Activated CD4-positive, alpha-beta memory T cell treated with anti-CD3 and anti-CD28 coated beads, Interleukin-2, amount 10 ng/mL, durations not matched to agents 7 days and 5 days (primary cell): Measurements from ENCODE around the gene ALPL. TPM values are rescaled to one million over a fixed set of nuclear protein-coding genes. Genes with fewer than 3 reads are reported as not detected.

Experiments used
- CTCF ChIA-PET: fragments of 350-600 bp; sonication (Branson Sonifier 250); formaldehyde crosslinking; loops from one replicate; lab custom pipeline; 2021; ENCODE audit warnings: antibody characterized with exemption, inconsistent platforms; lab: Charles Lee
- POLR2A ChIA-PET: fragments of 350-600 bp; sonication (Branson Sonifier 250); formaldehyde crosslinking; loops from one replicate; lab custom pipeline; 2021; ENCODE audit warnings: antibody characterized with exemption; lab: Charles Lee
- DNase-seq: peaks from one replicate; pipeline ENCODE4 v3.0.0-alpha.2; 2020
- H3K27ac Mint-ChIP-seq: one replicate; pipeline ENCODE4 v1.8.0; 2021; ENCODE audit warnings: mild to moderate bottlenecking, mixed read lengths
- H3K27me3 Mint-ChIP-seq: one replicate; pipeline ENCODE4 v1.8.0; 2021; ENCODE audit warnings: mixed read lengths
- H3K36me3 Mint-ChIP-seq: one replicate; pipeline ENCODE4 v1.8.0; 2021; ENCODE audit warnings: low read depth, mixed read lengths
- H3K4me1 Mint-ChIP-seq: one replicate; pipeline ENCODE4 v1.8.0; 2021; ENCODE audit warnings: mixed read lengths
- H3K4me3 Mint-ChIP-seq: one replicate; pipeline ENCODE4 v1.8.0; 2021; ENCODE audit warnings: mild to moderate bottlenecking, mixed read lengths
- H3K9me3 Mint-ChIP-seq: one replicate; pipeline ENCODE4 v1.8.0; 2021; ENCODE audit warnings: mixed read lengths
- total RNA-seq, 2 experiments: library from RNA; stranded (reverse); gene quantifications; one replicate each; pipeline ENCODE4 v1.2.3, GENCODE V29; 2021

Gene ALPL
- total RNA-seq, 2 experiments from 2014 or later = not detected

GRCh38 chr1:21524686-21525339, 15.6 kb downstream of the ALPL start:
- Mint-ChIP-seq H3K27me3 (peaks cover 2% of the 10 kb centered on the region), H3K4me1 (no peaks in the 10 kb centered on the region), H3K27ac (no peak overlapping the region), H3K36me3 (no peaks in the 10 kb centered on the region), H3K9me3 (no peaks in the 10 kb centered on the region), H3K4me3 (no peak overlapping the region)
- no peak for DNase-seq
- CTCF ChIA-PET = no interaction called here
- POLR2A ChIA-PET = no interaction called here

DNA sequence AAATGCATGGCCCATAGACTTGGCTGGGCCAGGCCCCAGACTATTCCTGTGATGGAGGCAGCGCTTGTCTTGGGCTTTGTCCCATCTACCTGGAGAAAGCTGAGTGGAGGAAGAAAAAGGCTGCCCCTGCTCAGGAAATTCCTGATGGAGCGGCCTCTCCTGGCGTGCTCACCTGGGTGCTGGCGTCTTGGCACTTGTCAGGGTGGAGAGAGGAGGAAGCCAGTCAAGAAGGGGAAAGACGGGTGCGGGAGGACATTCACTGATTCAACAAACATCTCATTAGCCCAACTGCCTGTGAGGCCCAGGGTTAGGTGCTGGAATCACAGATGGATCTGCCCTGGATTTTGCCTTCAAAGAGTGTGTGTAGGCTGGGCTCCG, 16.1 kb downstream of the ALPL start:
- Mint-ChIP-seq H3K27me3 (peaks cover 6% of the 10 kb centered on the region), H3K36me3 (no peaks in the 10 kb centered on the region), H3K27ac (no peak overlapping the region), H3K4me3 (no peak overlapping the region), H3K9me3 (no peaks in the 10 kb centered on the region), H3K4me1 (no peaks in the 10 kb centered on the region)
- POLR2A ChIA-PET = no interaction called here
- CTCF ChIA-PET = no interaction called here
- DNase-seq = no peak

DNA sequence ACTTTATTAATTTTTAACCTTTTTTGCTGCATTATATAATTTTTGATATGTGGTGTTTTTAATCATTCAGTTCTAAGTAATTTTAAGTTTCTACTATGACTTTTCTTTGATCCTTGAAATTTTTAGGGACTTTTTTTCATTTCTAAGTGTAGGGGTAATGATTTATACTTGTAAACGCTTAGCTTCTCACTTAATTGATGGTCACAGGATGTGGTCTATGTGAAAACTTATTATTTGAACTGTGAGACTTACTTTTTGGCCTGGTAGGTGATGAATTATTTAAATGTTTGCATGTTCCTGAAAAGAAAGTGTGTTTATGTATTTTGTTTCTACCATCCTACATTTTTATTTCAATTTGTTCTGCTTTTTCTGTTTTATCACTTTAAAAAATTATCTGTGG, 17.2 kb downstream of the ALPL start:
- ChIA-PET CTCF (no interaction called here), POLR2A (no interaction called here)
- Mint-ChIP-seq H3K4me3 (no peak overlapping the region), H3K9me3 (no peaks in the 10 kb centered on the region), H3K27ac (no peak overlapping the region), H3K36me3 (no peaks in the 10 kb centered on the region), H3K4me1 (no peaks in the 10 kb centered on the region), H3K27me3 (peaks cover 9% of the 10 kb centered on the region)
- no peak for DNase-seq

- POLR2A ChIA-PET = interaction anchor here (0.7 kb wide), 1 partner anchor 1349 kb away, joined by 4 read pairs; no protein-coding TSS in a partner anchor
- no peak overlapping the region for H3K27ac Mint-ChIP-seq
- CTCF ChIA-PET = no interaction called here
- H3K9me3 Mint-ChIP-seq = no peaks in the 10 kb centered on the region
- no peaks in the 10 kb centered on the region for H3K36me3 Mint-ChIP-seq
- no peak for DNase-seq
- peaks cover 17% of the 10 kb centered on the region for H3K27me3 Mint-ChIP-seq
- H3K4me1 Mint-ChIP-seq = no peaks in the 10 kb centered on the region
- H3K4me3 Mint-ChIP-seq = no peak overlapping the region
Measured at GRCh38 chr1:21530368-21531016, 21.3 kb downstream of the ALPL start.

GRCh38 chr1:21531241-21531640, 22.0 kb downstream of the ALPL start:
- peaks cover 19% of the 10 kb centered on the region for H3K27me3 Mint-ChIP-seq
- no peaks in the 10 kb centered on the region for H3K4me1 Mint-ChIP-seq
- H3K4me3 Mint-ChIP-seq = no peak overlapping the region
- H3K9me3 Mint-ChIP-seq = no peaks in the 10 kb centered on the region
- CTCF ChIA-PET = no interaction called here
- H3K36me3 Mint-ChIP-seq = no peaks in the 10 kb centered on the region
- no peak overlapping the region for H3K27ac Mint-ChIP-seq
- no peak for DNase-seq
- POLR2A ChIA-PET = interaction anchor here (0.7 kb wide), 1 partner anchor 1349 kb away, joined by 4 read pairs; no protein-coding TSS in a partner anchor

DNA sequence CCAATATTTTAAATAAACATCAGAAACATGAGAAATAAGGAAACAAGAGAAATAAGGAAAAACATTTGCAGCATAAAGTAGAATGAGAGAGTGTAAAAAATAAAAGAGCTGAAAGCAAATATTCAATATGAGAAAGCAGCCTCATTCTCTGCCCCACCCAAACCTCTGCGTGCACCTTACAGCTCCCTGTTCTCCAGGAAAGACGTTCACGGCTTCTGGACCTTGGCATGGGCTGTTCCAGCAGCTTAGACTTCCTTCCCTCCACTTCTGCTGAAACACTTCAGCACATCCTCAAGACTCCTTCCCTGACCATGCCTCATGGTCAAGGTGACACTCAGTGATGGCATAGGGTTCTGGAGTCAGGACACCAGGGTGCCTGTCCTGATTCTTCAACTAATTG, 23.3 kb downstream of the ALPL start:
- POLR2A ChIA-PET = no interaction called here
- H3K4me1 Mint-ChIP-seq = no peaks in the 10 kb centered on the region
- no peak for DNase-seq
- no peaks in the 10 kb centered on the region for H3K9me3 Mint-ChIP-seq
- H3K27me3 Mint-ChIP-seq = peaks cover 19% of the 10 kb centered on the region
- CTCF ChIA-PET = interaction anchor here (0.6 to 1.2 kb wide), 2 partner anchors 42 to 301 kb away, joined by 3 read pairs; no protein-coding TSS in a partner anchor
- no peak overlapping the region for H3K4me3 Mint-ChIP-seq
- no peaks in the 10 kb centered on the region for H3K36me3 Mint-ChIP-seq
- no peak overlapping the region for H3K27ac Mint-ChIP-seq

DNA sequence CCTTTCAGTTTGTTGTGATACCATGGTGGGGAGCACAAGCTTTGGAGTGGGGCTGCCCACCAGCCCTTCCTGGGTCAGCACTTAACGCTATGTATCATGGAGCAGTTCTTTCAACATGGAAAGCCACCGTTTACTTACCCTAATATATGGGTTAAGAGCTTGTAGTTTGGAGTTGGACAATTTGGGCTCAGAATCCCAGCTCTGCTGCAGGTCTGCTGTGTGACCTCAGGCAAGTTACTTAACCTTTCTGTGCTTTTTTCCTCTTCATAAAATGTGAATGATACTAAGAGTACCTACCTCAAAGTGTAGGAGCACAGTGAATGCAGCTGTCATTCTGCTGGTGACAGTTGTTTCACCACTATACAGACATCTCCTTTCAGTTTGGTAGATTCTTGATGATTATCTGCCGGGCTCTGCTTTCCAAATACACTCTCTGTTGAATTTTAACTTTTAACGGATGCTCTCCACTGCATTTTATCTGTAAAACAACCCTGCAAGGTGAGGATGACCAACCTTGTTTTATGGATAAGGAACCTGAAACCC, 23.8 kb downstream of the ALPL start:
- H3K4me3 Mint-ChIP-seq = no peak overlapping the region
- peaks cover 24% of the 10 kb centered on the region for H3K27me3 Mint-ChIP-seq
- DNase-seq = no peak
- no peaks in the 10 kb centered on the region for H3K36me3 Mint-ChIP-seq
- H3K4me1 Mint-ChIP-seq = no peaks in the 10 kb centered on the region
- CTCF ChIA-PET = interaction anchor here (0.6 to 1.2 kb wide), 3 partner anchors 43 to 302 kb away, joined by 3 read pairs; no protein-coding TSS in a partner anchor
- H3K27ac Mint-ChIP-seq = no peak overlapping the region
- POLR2A ChIA-PET = no interaction called here
- H3K9me3 Mint-ChIP-seq = no peaks in the 10 kb centered on the region

DNA sequence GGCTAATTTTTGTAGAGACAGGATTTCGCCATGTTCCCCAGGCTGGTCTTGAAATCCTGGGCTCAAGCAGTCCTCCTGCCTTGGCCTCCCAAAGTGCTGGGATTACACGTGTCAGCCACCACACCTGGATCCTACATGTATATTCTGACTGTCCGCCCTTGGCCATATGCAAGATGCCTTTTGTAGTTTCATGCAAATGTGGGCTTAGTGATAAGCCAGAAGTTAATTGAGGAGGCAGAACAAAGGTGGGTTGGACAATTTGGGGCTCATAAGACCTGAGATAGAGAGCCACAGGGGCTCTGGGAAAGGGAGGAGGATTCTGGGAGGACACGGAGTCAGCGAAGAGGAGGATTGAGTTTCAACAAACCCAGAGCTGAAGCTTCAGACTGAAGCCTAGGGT, 24.9 kb downstream of the ALPL start:
- no peaks in the 10 kb centered on the region for H3K9me3 Mint-ChIP-seq
- no peaks in the 10 kb centered on the region for H3K4me1 Mint-ChIP-seq
- peaks cover 33% of the 10 kb centered on the region for H3K27me3 Mint-ChIP-seq
- no peak for DNase-seq
- ChIA-PET POLR2A (no interaction called here), CTCF (interaction anchor here (0.6 kb wide), 1 partner anchor 13 kb away, joined by 3 read pairs; no protein-coding TSS in a partner anchor)
- no peak overlapping the region for H3K4me3 Mint-ChIP-seq
- no peaks in the 10 kb centered on the region for H3K36me3 Mint-ChIP-seq
- H3K27ac Mint-ChIP-seq = no peak overlapping the region

- H3K36me3 Mint-ChIP-seq = no peaks in the 10 kb centered on the region
- DNase-seq = peak; percentile 25
- POLR2A ChIA-PET = no interaction called here
Measured at GRCh38 chr1:21534674-21535378, 25.6 kb downstream of the ALPL start.

GRCh38 chr1:21536218-21536617, 27.0 kb downstream of the ALPL start:
- DNase-seq = no peak
- peaks cover 35% of the 10 kb centered on the region for H3K27me3 Mint-ChIP-seq
- ChIA-PET POLR2A (no interaction called here), CTCF (no interaction called here)
- no peaks in the 10 kb centered on the region for H3K36me3 Mint-ChIP-seq
- H3K4me3 Mint-ChIP-seq = no peak overlapping the region
- H3K4me1 Mint-ChIP-seq = no peaks in the 10 kb centered on the region
- H3K27ac Mint-ChIP-seq = no peak overlapping the region
- no peaks in the 10 kb centered on the region for H3K9me3 Mint-ChIP-seq

More at GRCh38 chr1:21534674-21535378, 25.6 kb downstream of the ALPL start:
- Mint-ChIP-seq H3K27me3 (peaks cover 35% of the 10 kb centered on the region), H3K4me1 (no peaks in the 10 kb centered on the region), H3K27ac (no peak overlapping the region), H3K4me3 (no peak overlapping the region), H3K9me3 (no peaks in the 10 kb centered on the region)
- CTCF ChIA-PET = interaction anchor here (0.8 to 1.2 kb wide), 3 partner anchors 11 to 317 kb away, joined by 3 to 4 read pairs (median 3); no protein-coding TSS in a partner anchor

- no peaks in the 10 kb centered on the region for H3K36me3 Mint-ChIP-seq
- H3K9me3 Mint-ChIP-seq = no peaks in the 10 kb centered on the region
- ChIA-PET POLR2A (interaction anchor here (0.6 kb wide), 1 partner anchor 16 kb away, joined by 3 read pairs; no protein-coding TSS in a partner anchor), CTCF (interaction anchor here (0.5 kb wide), 1 partner anchor 15 kb away, joined by 4 read pairs; no protein-coding TSS in a partner anchor)
- H3K4me3 Mint-ChIP-seq = no peak overlapping the region
- no peak for DNase-seq
- H3K27me3 Mint-ChIP-seq = peaks cover 30% of the 10 kb centered on the region
- H3K27ac Mint-ChIP-seq = no peak overlapping the region
- H3K4me1 Mint-ChIP-seq = no peaks in the 10 kb centered on the region
Measured at GRCh38 chr1:21537511-21537931, 28.3 kb downstream of the ALPL start.

DNA sequence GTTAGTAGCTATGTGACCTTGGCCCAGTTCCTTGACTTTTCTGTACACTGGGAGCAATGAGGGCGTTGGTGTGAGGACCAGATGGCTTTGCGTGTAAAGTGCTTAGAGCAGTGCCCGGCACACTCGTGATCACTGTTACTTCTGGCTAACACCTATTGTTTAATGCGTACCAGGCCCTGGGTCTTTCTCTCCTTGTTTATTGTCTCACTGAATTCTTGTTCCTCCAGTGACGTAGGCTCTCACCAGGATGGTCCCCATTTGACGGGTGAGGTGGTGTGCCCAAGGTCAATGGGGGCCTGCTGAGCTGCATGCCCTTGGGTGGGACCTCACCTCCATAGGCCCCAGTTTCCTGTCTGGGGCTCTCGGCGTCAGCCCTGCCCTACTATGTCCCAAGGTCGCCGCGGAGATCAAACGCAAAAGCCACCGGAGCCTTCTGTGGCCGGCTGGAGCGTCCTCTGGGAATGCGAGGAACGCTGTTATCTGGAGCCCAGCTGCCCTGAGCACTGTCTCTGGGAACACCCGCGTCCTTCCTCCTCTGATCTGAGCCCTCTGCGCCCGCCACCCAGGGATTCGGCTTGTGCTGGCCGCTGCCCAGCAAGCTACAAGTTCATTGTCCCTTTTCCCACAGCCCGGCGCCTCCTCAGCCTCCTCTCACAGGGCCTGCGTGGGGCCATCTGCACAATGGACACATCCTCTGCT, 28.9 kb downstream of the ALPL start:
- Mint-ChIP-seq H3K4me3 (no peak overlapping the region), H3K4me1 (no peaks in the 10 kb centered on the region), H3K36me3 (no peaks in the 10 kb centered on the region), H3K27me3 (peaks cover 26% of the 10 kb centered on the region), H3K27ac (no peak overlapping the region), H3K9me3 (no peaks in the 10 kb centered on the region)
- CTCF ChIA-PET = interaction anchor here (0.5 kb wide), 1 partner anchor 14 kb away, joined by 4 read pairs; no protein-coding TSS in a partner anchor
- POLR2A ChIA-PET = interaction anchor here (0.6 kb wide), 1 partner anchor 16 kb away, joined by 3 read pairs; no protein-coding TSS in a partner anchor
- no peak for DNase-seq
